Common myeloid progenitor, CD34-positive (primary cell): ENCODE results near the gene GRPEL1.

Experiments
- CTCF ChIA-PET: fragments of 350-600 bp; sonication (Branson Sonifier 250); formaldehyde crosslinking; loops from one replicate; lab custom pipeline; 2021; ENCODE audit warnings: antibody characterized with exemption; lab: Charles Lee
- POLR2A ChIA-PET: fragments of 350-600 bp; sonication (Branson Sonifier 250); formaldehyde crosslinking; loops from one replicate; lab custom pipeline; 2021; ENCODE audit warnings: antibody characterized with exemption; lab: Charles Lee
- DNase-seq, 3 donors: peaks; one replicate each; pipeline versions ENCODE4 v3.0.0 to v3.0.0-alpha.2; 2013
- H3K27ac ChIP-seq, 2 experiments: 1 replicate in 1 of 2; 2 replicates in 1 of 2; pipeline ENCODE4 v1.7.0; 2013; ENCODE audit warnings: inconsistent platforms in 2 of 2, low read length in 2 of 2, mild to moderate bottlenecking in 2 of 2, low read depth in 1 of 2, moderate library complexity in 1 of 2; ENCODE audit not compliant: severe bottlenecking in 2 of 2, insufficient read depth in 1 of 2, poor library complexity in 1 of 2
- H3K27me3 ChIP-seq, 5 experiments: replicated peaks in 2 of 5; 1 replicate in 3 of 5; 2 replicates in 2 of 5; pipeline versions ENCODE4 v1.6.1 to v1.7.0; 2013; ENCODE audit warnings: low read length in 4 of 5, mild to moderate bottlenecking in 2 of 5, moderate library complexity in 2 of 5, inconsistent platforms in 1 of 5; ENCODE audit not compliant: insufficient read depth in 5 of 5, control insufficient read depth in 4 of 5
- H3K36me3 ChIP-seq, 4 experiments: 1 replicate in 2 of 4; 2 replicates in 2 of 4; pipeline versions ENCODE4 v1.6.1 to v1.7.0; 2013; ENCODE audit warnings: low read length in 3 of 4, control low read depth in 1 of 4, mild to moderate bottlenecking in 1 of 4; ENCODE audit not compliant: control insufficient read depth in 4 of 4, insufficient read depth in 4 of 4
- H3K4me1 ChIP-seq, 4 experiments: 1 replicate in 3 of 4; 2 replicates in 1 of 4; pipeline versions ENCODE4 v1.6.1 to v1.7.1; 2013; ENCODE audit warnings: low read length in 3 of 4, mild to moderate bottlenecking in 3 of 4, control low read depth in 1 of 4, inconsistent platforms in 1 of 4, moderate library complexity in 1 of 4; ENCODE audit not compliant: control insufficient read depth in 4 of 4, insufficient read depth in 4 of 4; ENCODE audit errors: control extremely low read depth in 1 of 4
- H3K4me3 ChIP-seq, 7 experiments: 1 replicate in 4 of 7; 2 replicates in 3 of 7; pipeline versions ENCODE4 v1.5.1 to v1.7.0; 2013; ENCODE audit warnings: mild to moderate bottlenecking in 7 of 7, low read length in 6 of 7, moderate library complexity in 6 of 7, inconsistent platforms in 2 of 7, low read depth in 2 of 7, control low read depth in 1 of 7; ENCODE audit not compliant: insufficient read depth in 4 of 7, control insufficient read depth in 1 of 7; ENCODE audit errors: extremely low read depth in 1 of 7
- H3K9me3 ChIP-seq, 5 experiments: 1 replicate in 4 of 5; 2 replicates in 1 of 5; pipeline versions ENCODE4 v1.6.1 to v1.7.1; 2013; ENCODE audit warnings: low read length in 4 of 5, mild to moderate bottlenecking in 2 of 5, inconsistent platforms in 1 of 5, low read depth in 1 of 5, moderate library complexity in 1 of 5; ENCODE audit not compliant: control insufficient read depth in 4 of 5, insufficient read depth in 2 of 5; ENCODE audit errors: control extremely low read depth in 1 of 5
- WGBS: methylation state at CpG from one replicate; pipeline ENCODE4 v1.1.5; 2013; ENCODE audit not compliant: insufficient coverage; 5-methylcytosine and 5-hydroxymethylcytosine counted together

The GRPEL1 gene

DNA sequence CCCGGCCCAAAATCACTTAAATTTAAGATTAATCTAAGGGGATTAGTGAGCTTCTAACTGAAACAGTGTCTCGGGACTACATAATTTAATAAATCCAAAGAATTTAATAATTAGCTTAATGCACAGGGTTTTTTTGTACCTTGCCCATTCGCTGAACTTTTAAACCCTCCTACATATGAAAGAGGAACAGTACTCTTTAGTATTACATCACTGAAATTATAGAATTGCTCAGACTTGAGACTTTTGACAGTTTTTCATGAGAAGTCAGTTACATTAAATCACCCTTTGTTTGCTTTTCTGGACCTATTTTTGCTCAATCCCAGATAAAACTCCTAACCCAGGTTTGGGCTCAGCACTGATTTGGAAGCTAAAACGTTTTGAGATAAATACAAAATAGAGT lies 27.1 kb downstream of the GRPEL1 start:
- peaks cover 3 to 28% (median 26%) of the 10 kb centered on the region in 4 experiments for H3K4me1 ChIP-seq
- DNase-seq: no peak
- POLR2A ChIA-PET: no interaction called here
- H3K4me3 ChIP-seq: no peak overlapping the region
- WGBS: 40% methylated on average over 1 of the region's 4 CpGs
- peaks cover 0 to 81% (median 35%) of the 10 kb centered on the region in 5 experiments for H3K27me3 ChIP-seq
- H3K27ac ChIP-seq: no peak overlapping the region
- CTCF ChIA-PET: interaction anchor here (1.1 to 9.1 kb wide), 4 partner anchors 13 to 68 kb away, joined by 3 to 113 read pairs (median 13); partner anchors contain the start of gene GRPEL1
- H3K9me3 ChIP-seq: no peaks in the 10 kb centered on the region
- H3K36me3 ChIP-seq: no peaks in the 10 kb centered on the region

DNA sequence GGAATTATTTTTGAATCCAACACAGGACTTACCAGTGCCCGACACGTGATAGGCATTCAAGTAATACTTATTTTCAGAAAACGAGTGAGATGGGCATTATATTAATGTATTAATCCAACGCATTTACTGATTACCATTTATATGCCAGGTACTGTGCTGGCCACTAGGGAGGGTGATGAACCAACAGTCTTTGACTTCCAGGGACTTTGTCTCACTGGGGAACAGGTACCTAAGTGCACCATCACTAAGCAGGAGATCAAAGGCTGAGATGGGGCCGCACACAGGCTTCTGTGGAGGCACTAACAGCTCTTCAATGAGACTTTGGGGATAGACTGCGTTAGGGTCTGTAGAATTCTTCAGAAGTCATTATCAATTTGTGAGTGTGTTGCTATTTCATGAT lies 30.4 kb downstream of the GRPEL1 start:
- H3K4me1 ChIP-seq: peaks cover 0 to 10% (median 9%) of the 10 kb centered on the region in 4 experiments
- H3K36me3 ChIP-seq: peaks cover 0 to 8% (median 1%) of the 10 kb centered on the region in 4 experiments
- peak in 1 of 3 donors; percentile 28 for DNase-seq
- no peak overlapping the region for H3K4me3 ChIP-seq
- peaks cover 0 to 77% (median 19%) of the 10 kb centered on the region in 5 experiments for H3K27me3 ChIP-seq
- H3K27ac ChIP-seq: no peak overlapping the region
- 52% methylated on average over 2 of the region's 6 CpGs for WGBS
- ChIA-PET CTCF (interaction anchor here (0.7 to 1.2 kb wide), 2 partner anchors 10 to 38 kb away, joined by 3 read pairs; no protein-coding TSS in a partner anchor), POLR2A (no interaction called here)
- no peaks in the 10 kb centered on the region for H3K9me3 ChIP-seq

DNA sequence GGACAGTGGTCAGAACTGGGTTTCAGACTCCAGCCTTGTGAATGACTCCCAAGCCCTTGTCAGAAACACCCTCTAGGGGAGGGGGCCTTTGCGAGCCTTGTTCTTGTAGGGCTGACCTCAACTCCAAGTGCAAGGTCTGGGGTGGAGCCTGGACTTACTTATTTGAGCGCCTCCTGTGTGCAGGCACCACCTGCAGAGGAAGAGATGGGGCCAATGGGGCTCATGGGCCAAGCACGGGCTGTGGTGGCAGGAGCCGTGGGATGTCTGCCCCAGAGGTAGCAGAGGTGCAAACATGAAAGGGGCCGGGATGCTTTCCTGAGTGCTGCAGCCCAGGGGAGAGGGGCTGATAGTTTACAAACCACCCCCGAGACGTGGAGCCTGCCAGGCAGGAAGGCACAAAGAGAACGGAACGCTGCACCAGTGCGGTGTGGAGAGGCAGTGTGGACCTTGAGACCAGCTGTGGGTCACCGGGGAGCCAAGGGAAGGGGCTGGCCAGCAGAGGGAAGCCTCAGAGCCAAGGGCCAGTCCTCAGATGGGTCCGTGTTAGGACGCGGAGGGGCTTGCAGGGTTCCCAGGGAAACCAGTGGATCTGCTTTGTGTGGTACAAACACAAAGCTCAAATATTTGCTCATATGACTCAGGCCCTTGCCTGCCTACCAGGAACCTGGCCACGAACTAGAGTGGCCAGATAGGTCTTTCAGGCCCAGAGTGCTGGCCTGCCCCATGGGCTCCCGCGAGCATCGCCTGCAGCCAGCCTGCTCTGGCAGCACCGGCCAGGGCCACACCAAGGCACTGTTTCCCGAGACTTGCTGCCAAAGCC lies 33.4 kb downstream of the GRPEL1 start:
- no peak for DNase-seq
- H3K27me3 ChIP-seq: peaks cover 0 to 55% (median 13%) of the 10 kb centered on the region in 5 experiments
- WGBS: 86% methylated on average over 20 of the region's 20 CpGs
- no peak overlapping the region for H3K27ac ChIP-seq
- peaks cover 0 to 17% (median 13%) of the 10 kb centered on the region in 4 experiments for H3K4me1 ChIP-seq
- POLR2A ChIA-PET: no interaction called here
- CTCF ChIA-PET: no interaction called here
- H3K9me3 ChIP-seq: no peaks in the 10 kb centered on the region
- peaks cover 2 to 33% (median 25%) of the 10 kb centered on the region in 4 experiments for H3K36me3 ChIP-seq
- no peak overlapping the region for H3K4me3 ChIP-seq

DNA sequence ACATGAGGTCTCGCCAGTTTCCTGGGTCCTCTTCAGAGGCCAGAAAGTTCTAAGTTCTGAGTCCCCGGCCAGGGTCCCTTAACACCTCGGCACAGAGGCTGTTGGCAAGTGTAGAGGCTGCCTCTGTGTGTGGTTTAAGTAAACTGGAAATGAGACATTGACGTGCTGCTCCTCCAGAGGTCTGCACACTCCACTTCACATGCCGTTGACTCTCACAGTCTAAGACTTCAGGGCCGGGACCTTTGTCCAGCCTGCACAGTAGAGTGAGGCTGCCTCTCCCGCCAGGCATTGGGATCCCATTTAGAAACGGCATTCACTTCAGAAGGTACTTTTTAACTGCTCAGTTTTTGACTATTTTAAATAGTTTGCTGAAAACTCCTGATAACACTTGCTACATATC lies 35.3 kb downstream of the GRPEL1 start:
- CTCF ChIA-PET: no interaction called here
- Histone ChIP-seq H3K9me3 (no peaks in the 10 kb centered on the region), H3K27ac (no peak overlapping the region), H3K27me3 (peaks cover 0 to 40% (median 6%) of the 10 kb centered on the region in 5 experiments), H3K4me1 (peaks cover 0 to 17% (median 13%) of the 10 kb centered on the region in 4 experiments), H3K36me3 (peaks cover 2 to 42% (median 30%) of the 10 kb centered on the region in 4 experiments), H3K4me3 (no peak overlapping the region)
- DNase-seq: no peak
- POLR2A ChIA-PET: no interaction called here
- WGBS: 97% methylated on average over 6 of the region's 8 CpGs

DNA sequence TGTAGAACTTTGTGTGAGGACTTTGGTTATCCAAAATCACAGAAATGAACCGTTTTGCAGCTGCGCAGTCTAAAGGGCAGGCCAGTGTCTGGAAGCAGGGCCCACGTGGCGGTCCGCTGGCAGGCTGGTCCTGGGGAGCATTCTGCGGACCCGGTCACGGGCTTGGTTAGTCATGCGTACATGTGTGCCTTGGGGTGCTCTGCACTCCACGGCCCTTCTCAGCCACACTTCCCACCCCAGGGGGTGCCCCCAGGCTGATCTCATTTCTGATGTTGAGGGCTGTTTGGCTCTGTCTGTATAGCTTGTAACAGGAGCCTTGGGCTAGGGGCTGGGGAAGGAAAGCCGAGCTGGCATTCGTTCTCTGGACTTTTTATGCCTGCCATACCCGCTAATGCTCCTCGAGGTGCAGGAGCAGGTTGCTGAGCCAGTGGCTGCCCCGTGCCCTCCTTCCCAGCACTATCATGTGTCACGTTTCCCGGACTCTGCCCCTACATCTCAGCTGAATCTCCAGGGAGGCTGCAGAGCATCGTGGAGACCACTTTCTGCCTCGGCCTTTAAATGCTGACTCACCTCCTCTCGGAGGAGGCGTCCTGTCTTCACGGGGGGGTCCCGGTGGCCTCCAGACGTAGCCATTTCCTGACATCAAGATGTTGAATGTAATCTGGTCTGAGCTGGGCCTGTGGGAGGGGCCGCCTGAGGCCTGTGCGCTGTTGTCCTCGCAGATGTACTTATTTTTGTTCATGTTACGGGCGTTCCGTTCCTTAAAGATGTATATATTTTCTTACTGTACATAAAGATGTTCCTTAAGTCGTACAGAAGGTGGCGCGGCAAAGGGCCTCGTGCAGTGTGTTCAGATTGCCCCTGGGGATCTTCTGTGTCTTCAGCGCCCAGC lies 36.1 kb downstream of the GRPEL1 start:
- Histone ChIP-seq H3K27me3 (peaks cover 0 to 33% (median 3%) of the 10 kb centered on the region in 5 experiments), H3K27ac (no peak overlapping the region), H3K36me3 (peaks cover 2 to 49% (median 35%) of the 10 kb centered on the region in 4 experiments), H3K4me3 (no peak overlapping the region), H3K9me3 (no peaks in the 10 kb centered on the region), H3K4me1 (peaks cover 0 to 17% (median 13%) of the 10 kb centered on the region in 4 experiments)
- 60% methylated on average over 28 of the region's 35 CpGs for WGBS
- POLR2A ChIA-PET: no interaction called here
- peak; percentile 55 to 95 (median 88) for DNase-seq
- CTCF ChIA-PET: interaction anchor here (0.6 to 2.0 kb wide), 4 partner anchors 16 to 41 kb away, joined by 4 to 10 read pairs (median 5); no protein-coding TSS in a partner anchor

DNA sequence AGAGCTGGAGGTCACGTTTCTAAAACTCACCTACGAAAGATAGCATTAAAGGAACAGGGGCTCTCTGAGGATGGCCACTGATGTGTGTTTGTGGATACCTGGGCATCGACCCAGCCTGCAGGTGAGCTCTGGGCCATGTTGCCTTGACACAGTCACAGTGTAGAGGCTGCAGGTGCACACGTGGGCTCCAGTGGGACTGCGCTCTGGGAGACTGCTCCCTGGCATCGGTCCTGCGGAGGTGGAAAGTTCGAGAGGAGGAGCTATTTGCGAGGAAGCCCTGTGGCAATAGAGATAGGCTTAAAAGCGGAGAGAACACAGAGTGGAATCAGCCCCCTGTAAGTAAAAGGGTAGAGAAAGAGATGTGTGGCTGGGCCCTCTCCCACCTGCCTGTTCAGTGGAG lies 37.0 kb downstream of the GRPEL1 start:
- ChIA-PET POLR2A (no interaction called here), CTCF (interaction anchor here (0.6 to 2.0 kb wide), 4 partner anchors 15 to 42 kb away, joined by 3 to 10 read pairs (median 5); no protein-coding TSS in a partner anchor)
- peaks cover 2 to 55% (median 38%) of the 10 kb centered on the region in 4 experiments for H3K36me3 ChIP-seq
- WGBS: 99% methylated on average over 10 of the region's 10 CpGs
- DNase-seq: no peak
- no peaks in the 10 kb centered on the region for H3K9me3 ChIP-seq
- H3K27ac ChIP-seq: no peak overlapping the region
- H3K27me3 ChIP-seq: peaks cover 0 to 26% (median 3%) of the 10 kb centered on the region in 5 experiments
- H3K4me1 ChIP-seq: peaks cover 0 to 17% (median 13%) of the 10 kb centered on the region in 4 experiments
- H3K4me3 ChIP-seq: no peak overlapping the region
